Motor neuron (in vitro differentiated cells): ENCODE data around the gene ATF4. TPM values are rescaled to one million over a fixed set of nuclear protein-coding genes. Genes with fewer than 3 reads are reported as not detected.

ENCODE experiments used
- ATAC-seq, 8 experiments: fragments of 200-7000 bp; cut with Tn5 transposase; replicated peaks in 6 of 8; 2 replicates each; pipeline ENCODE4 v1.8.0; 2021; ENCODE audit warnings: mild to moderate bottlenecking in 8 of 8, moderate library complexity in 8 of 8
- H3K27ac ChIP-seq, 2 donors: fragments of 250-450 bp; sonication (Bioruptor Pico); 2 replicates each; pipeline ENCODE4 v1.9.0; 2021; ENCODE audit warnings: antibody characterized with exemption in 2 of 2, mild to moderate bottlenecking in 2 of 2, moderate library complexity in 1 of 2
- H3K4me1 ChIP-seq, 2 donors: fragments of 250-450 bp; sonication (Bioruptor Pico); replicated peaks in 1 of 2; 2 replicates each; pipeline ENCODE4 v1.6.1; 2021; ENCODE audit warnings: antibody characterized with exemption in 2 of 2, mild to moderate bottlenecking in 2 of 2, moderate library complexity in 1 of 2
- H3K4me3 ChIP-seq, 5 donors: fragments of 250-450 bp; sonication (Bioruptor Pico); 2 replicates each; pipeline ENCODE4 v1.9.0; 2021; ENCODE audit warnings: antibody characterized with exemption in 5 of 5, mild to moderate bottlenecking in 5 of 5, moderate library complexity in 4 of 5
- WGBS, 10 experiments: fragments of 450-650 bp; shearing (Covaris generic); methylation state at CpG; one replicate each; pipeline ENCODE4 v1.0.0; 2022; 5-methylcytosine and 5-hydroxymethylcytosine counted together
- in situ Hi-C, 9 experiments: fragments of 400-800 bp; cut with MboI; loops; one replicate each; pipeline ENCODE4 v1.15.0; 2021; ENCODE audit warnings: low sequenced_read_pairs in 9 of 9, low pct_unique_long_range_greater_than_20kb in 2 of 9; ENCODE audit not compliant: unreplicated experiment in 9 of 9
- total RNA-seq, 8 experiments: library from RNA; unstranded; fragments of 300-600 nt; gene quantifications; 2 replicates each; pipeline versions ENCODE4 v1.2.3 to v1.2.4, GENCODE V29; 2022

Gene ATF4
- total RNA-seq, 8 experiments from 2014 or later: 351 to 694 (median 479) TPM

DNA sequence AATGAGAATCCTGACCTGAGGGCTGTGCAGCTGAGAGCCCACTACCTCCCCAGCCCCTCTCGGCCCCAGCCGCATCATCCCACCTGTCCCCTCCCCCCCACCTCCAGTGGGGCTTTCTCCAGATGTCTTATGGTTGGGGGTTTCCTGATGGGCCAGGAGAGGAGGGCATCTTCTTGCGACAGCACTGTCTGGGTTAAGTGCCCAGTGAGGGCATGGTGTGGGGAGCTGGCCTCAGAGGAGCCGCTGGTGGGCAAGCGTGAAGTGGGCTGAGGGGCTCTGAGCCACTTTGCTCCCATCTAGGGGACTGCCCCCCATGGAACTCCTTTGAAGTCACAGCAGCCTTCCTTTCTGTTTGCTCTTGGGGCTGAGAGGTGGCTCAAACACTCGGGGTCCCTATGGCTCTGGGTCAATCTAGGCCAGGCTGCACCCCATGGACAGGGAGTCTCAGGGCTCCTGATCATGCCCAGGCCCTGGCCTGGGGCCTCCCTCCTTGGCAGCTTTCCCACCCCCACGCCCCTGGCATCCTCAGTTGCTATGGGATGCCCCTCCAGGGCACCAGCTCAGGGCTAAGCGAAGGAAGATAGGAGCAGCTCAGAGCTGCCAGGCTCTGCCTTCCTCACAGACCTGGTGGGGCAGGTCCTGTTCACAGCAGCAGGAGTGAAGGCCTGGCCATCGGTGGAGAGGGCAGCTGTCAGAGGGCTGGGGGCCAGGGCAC lies 29.2 kb upstream of the ATF4 start:
- H3K4me3 ChIP-seq: no peak overlapping the region
- WGBS, 10 experiments: 57 to 60% (median 60%) methylated on average over 1 to 2 of the region's 9 CpGs; no CpG with 5 or more reads in 7 of the 10 experiments
- H3K4me1 ChIP-seq: peaks cover 0 to 5% of the 10 kb centered on the region in 2 donors
- ATAC-seq: no peak
- in situ Hi-C loops: loop anchor here in 1 of 9 experiments (25.0 kb wide), 1 partner anchor 329 kb away; the partner anchor contains the start of gene CBX7
- no peak overlapping the region for H3K27ac ChIP-seq

- no peak for ATAC-seq
- no peak overlapping the region for H3K27ac ChIP-seq
- 0 to 73% (median 69%) methylated on average over 1 to 6 of the region's 6 CpGs; no CpG with 5 or more reads in 7 of the 10 experiments for WGBS, 10 experiments
- H3K4me3 ChIP-seq: no peak overlapping the region
- H3K4me1 ChIP-seq: peaks cover 0 to 7% of the 10 kb centered on the region in 2 donors
- in situ Hi-C loops: loop anchor here in 1 of 9 experiments (25.0 kb wide), 1 partner anchor 329 kb away; the partner anchor contains the start of gene CBX7
These were observed 28.7 kb upstream of the ATF4 start for GRCh38 chr22:39491696-39492095.

GRCh38 chr22:39492186-39492585 lies 28.2 kb upstream of the ATF4 start:
- ATAC-seq: no peak
- in situ Hi-C loops: loop anchor here in 1 of 9 experiments (25.0 kb wide), 1 partner anchor 330 kb away; the partner anchor contains the start of gene CBX7
- Histone ChIP-seq H3K27ac (no peak overlapping the region), H3K4me3 (no peak overlapping the region), H3K4me1 (peaks cover 0 to 8% of the 10 kb centered on the region in 2 donors)
- 82 to 100% (median 83%) methylated on average over 1 to 3 of the region's 3 CpGs; no CpG with 5 or more reads in 7 of the 10 experiments for WGBS, 10 experiments

- ATAC-seq: no peak
- Histone ChIP-seq H3K4me3 (no peak overlapping the region), H3K4me1 (peaks cover 0 to 13% of the 10 kb centered on the region in 2 donors), H3K27ac (no peak overlapping the region)
- 0 to 83% (median 67%) methylated on average over 1 to 3 of the region's 4 CpGs; no CpG with 5 or more reads in 1 of the 10 experiments for WGBS, 10 experiments
- in situ Hi-C loops: loop anchor here in 1 of 9 experiments (25.0 kb wide), 1 partner anchor 331 kb away; the partner anchor contains the start of gene CBX7
These were observed 26.6 kb upstream of the ATF4 start for GRCh38 chr22:39493759-39494158.

- in situ Hi-C loops: loop anchor here in 1 of 9 experiments (25.0 kb wide), 1 partner anchor 332 kb away; the partner anchor contains the start of gene CBX7
- H3K27ac ChIP-seq: no peak overlapping the region
- ATAC-seq: no peak
- H3K4me1 ChIP-seq: peaks cover 0 to 15% of the 10 kb centered on the region in 2 donors
- WGBS, 10 experiments: 38 to 100% (median 77%) methylated on average over 1 to 7 of the region's 10 CpGs; no CpG with 5 or more reads in 2 of the 10 experiments
- H3K4me3 ChIP-seq: no peak overlapping the region
These were observed 25.8 kb upstream of the ATF4 start for GRCh38 chr22:39494471-39495120.

GRCh38 chr22:39496131-39496838 lies 24.1 kb upstream of the ATF4 start:
- 0 to 44% (median 27%) methylated on average over 2 to 7 of the region's 13 CpGs; no CpG with 5 or more reads in 6 of the 10 experiments for WGBS, 10 experiments
- peaks cover under 1 to 13% of the 10 kb centered on the region in 2 donors for H3K4me1 ChIP-seq
- peak; percentile 75 to 94 (median 86) for ATAC-seq
- peak overlapping the region in 1 of 2 donors; percentile 54 for H3K27ac ChIP-seq
- in situ Hi-C loops: loop anchor here in 1 of 9 experiments (25.0 kb wide), 1 partner anchor 334 kb away; the partner anchor contains the start of gene CBX7
- no peak overlapping the region for H3K4me3 ChIP-seq

- in situ Hi-C loops: loop anchor here in 1 of 9 experiments (25.0 kb wide), 1 partner anchor 335 kb away; the partner anchor contains the start of gene CBX7
- H3K4me1 ChIP-seq: peaks cover 6 to 17% of the 10 kb centered on the region in 2 donors
- WGBS, 10 experiments: 79 to 100% (median 95%) methylated on average over 1 to 8 of the region's 8 CpGs; no CpG with 5 or more reads in 2 of the 10 experiments
- H3K27ac ChIP-seq: no peak overlapping the region
- no peak for ATAC-seq
- H3K4me3 ChIP-seq: no peak overlapping the region
These were observed 22.9 kb upstream of the ATF4 start for GRCh38 chr22:39497429-39497828.

DNA sequence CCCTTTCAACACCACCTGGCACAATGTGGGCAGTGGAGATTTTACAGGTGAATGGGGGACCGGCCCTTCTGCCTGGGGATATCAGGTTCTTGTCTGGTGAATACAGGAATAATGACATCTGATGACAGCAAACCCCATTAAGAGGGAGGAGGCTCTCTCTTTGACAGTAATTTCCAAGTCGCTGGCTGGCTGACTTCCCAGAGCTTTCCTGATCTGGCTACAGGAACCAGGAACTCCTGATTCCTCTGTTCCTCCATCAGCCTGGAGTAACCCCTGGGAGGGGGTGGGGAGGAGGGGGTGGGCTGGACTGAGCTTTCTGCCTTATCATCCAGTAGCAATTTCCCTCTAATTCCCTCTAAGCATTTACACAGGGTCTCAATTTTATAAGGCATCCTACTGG lies 22.0 kb upstream of the ATF4 start:
- peaks cover 11 to 20% of the 10 kb centered on the region in 2 donors for H3K4me1 ChIP-seq
- peak in 1 of 8 experiments; percentile 2 for ATAC-seq
- WGBS, 10 experiments: 0 to 63% (median 43%) methylated on average over 1 to 2 of the region's 2 CpGs; no CpG with 5 or more reads in 5 of the 10 experiments
- H3K4me3 ChIP-seq: no peak overlapping the region
- in situ Hi-C loops: loop anchor here in 1 of 9 experiments (25.0 kb wide), 1 partner anchor 336 kb away; the partner anchor contains the start of gene CBX7
- H3K27ac ChIP-seq: no peak overlapping the region

DNA sequence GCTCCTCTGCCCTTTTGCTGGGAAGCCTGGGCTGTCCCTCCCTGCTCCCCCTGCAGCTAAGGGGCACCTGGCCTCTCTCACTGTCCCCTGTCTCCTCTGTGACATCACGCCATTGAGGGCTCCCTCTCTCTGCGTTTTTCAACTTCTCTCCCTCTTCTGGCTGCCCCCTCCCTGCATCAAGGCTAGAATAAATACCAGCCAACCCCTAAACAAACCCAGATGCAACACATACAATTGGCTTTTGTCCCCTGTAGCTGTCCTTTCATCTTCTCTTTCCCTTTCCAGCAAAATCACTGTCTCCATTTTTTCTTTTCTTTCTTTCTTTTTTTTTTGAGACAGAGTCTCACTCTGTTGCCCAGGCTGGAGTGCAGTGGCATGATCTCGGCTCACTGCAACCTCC lies 21.6 kb upstream of the ATF4 start:
- Histone ChIP-seq H3K4me3 (no peak overlapping the region), H3K4me1 (peaks cover 15 to 24% of the 10 kb centered on the region in 2 donors), H3K27ac (no peak overlapping the region)
- WGBS, 10 experiments: 0 to 42% (median 8%) methylated on average over 1 to 3 of the region's 3 CpGs; no CpG with 5 or more reads in 3 of the 10 experiments
- ATAC-seq: peak in 1 of 8 experiments; percentile 2
- in situ Hi-C loops: loop anchor here in 1 of 9 experiments (25.0 kb wide), 1 partner anchor 337 kb away; the partner anchor contains the start of gene CBX7

GRCh38 chr22:39500101-39500500 lies 20.3 kb upstream of the ATF4 start:
- no peak overlapping the region for H3K27ac ChIP-seq
- in situ Hi-C loops: loop anchor here in 7 of 9 experiments (25.0 kb wide), 4 partner anchors 88 to 338 kb away; partner anchors contain the start of genes CBX7 (in 6 of the 7), SYNGR1 (in 2 of the 7) and TAB1 (in 1 of the 7)

DNA sequence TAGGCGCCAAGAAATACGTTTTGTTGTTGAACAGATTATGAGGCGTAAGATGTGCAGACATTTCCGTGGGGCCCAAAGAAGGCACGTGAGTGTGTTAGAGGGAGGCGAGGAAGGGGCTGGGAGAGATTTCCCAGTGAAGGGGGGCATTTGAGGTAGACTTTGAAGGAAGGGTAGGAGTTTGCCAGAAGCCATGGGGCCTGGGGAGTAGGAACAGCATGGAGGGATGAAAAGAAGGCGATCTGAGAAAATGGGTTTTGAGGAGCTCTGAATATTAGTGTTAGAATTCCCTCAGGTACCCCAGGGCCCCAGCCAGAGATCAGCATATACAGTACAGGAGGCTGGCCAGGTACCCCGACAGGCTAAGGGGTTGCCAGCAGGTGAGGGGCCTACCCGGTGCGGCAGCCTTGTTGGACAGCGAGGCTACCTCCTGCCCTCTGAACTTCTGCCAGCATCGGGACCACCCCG lies 18.7 kb upstream of the ATF4 start:
- 0 to 96% (median 49%) methylated on average over 1 to 6 of the region's 13 CpGs; no CpG with 5 or more reads in 2 of the 10 experiments for WGBS, 10 experiments
- H3K27ac ChIP-seq: peak overlapping the region; percentile 24 to 61
- in situ Hi-C loops: loop anchor here in 7 of 9 experiments (25.0 kb wide), 4 partner anchors 89 to 339 kb away; partner anchors contain the start of genes CBX7 (in 6 of the 7), SYNGR1 (in 2 of the 7) and TAB1 (in 1 of the 7)
- peaks cover 15 to 22% of the 10 kb centered on the region in 2 donors for H3K4me1 ChIP-seq
- ATAC-seq: no peak
- H3K4me3 ChIP-seq: peak overlapping the region; percentile 70 to 85 (median 78)

More at GRCh38 chr22:39500101-39500500, 20.3 kb upstream of the ATF4 start:
- no peak for ATAC-seq
- Histone ChIP-seq H3K4me3 (no peak overlapping the region), H3K4me1 (peaks cover 15 to 24% of the 10 kb centered on the region in 2 donors)
- 50 to 100% (median 86%) methylated on average over 1 to 5 of the region's 6 CpGs; no CpG with 5 or more reads in 2 of the 10 experiments for WGBS, 10 experiments
